VCaP (cell line): ENCODE results near the gene PTPRN2.

Source experiments
- H3K27ac ChIP-seq: fragments of 450-650 bp; 2 replicates; pipeline ENCODE4 v1.5.1; 2017
- CTCF ChIP-seq: fragments of 450-650 bp; conservative IDR thresholded peaks from 2 replicates; pipeline ENCODE4 v1.5.1; 2017; ENCODE audit warnings: mild to moderate bottlenecking, moderate library complexity

Gene PTPRN2

GRCh38 chr7:158111049-158111751, 476.4 kb downstream of the PTPRN2 start:
- no peak for TF ChIP-seq CTCF
- no peak overlapping the region for H3K27ac ChIP-seq

- no peak overlapping the region for H3K27ac ChIP-seq
- no peak for TF ChIP-seq CTCF
Observed at GRCh38 chr7:158110661-158111048, 477.0 kb downstream of the PTPRN2 start.

- no peak for TF ChIP-seq CTCF
Observed at GRCh38 chr7:158110034-158110590, 477.5 kb downstream of the PTPRN2 start.

GRCh38 chr7:158109364-158110033, 478.1 kb downstream of the PTPRN2 start:
- TF ChIP-seq CTCF = no peak

More at GRCh38 chr7:158110034-158110590, 477.5 kb downstream of the PTPRN2 start:
- H3K27ac ChIP-seq = no peak overlapping the region

GRCh38 chr7:158108646-158109293, 478.9 kb downstream of the PTPRN2 start:
- no peak for TF ChIP-seq CTCF
- no peak overlapping the region for H3K27ac ChIP-seq

More at GRCh38 chr7:158109364-158110033, 478.1 kb downstream of the PTPRN2 start:
- no peak overlapping the region for H3K27ac ChIP-seq

- TF ChIP-seq CTCF = no peak
- no peak overlapping the region for H3K27ac ChIP-seq
Observed at GRCh38 chr7:158107806-158108205, 479.8 kb downstream of the PTPRN2 start.

- H3K27ac ChIP-seq = no peak overlapping the region
- TF ChIP-seq CTCF = no peak
Observed at GRCh38 chr7:158106272-158106671, 481.4 kb downstream of the PTPRN2 start.
